Measurements from ENCODE around the gene CFHR5.
"Not testable (repeated sequence)": the region's sequence is repeated elsewhere in the genome, so short reads cannot be mapped to it uniquely, and the experiment has no call there.

Gene CFHR5

GRCh38 chr1:196977278-196977677 lies at the start of gene CFHR5:
Gene CFHR5, plus strand, starts transcription at chr1:196977556. Its CDS starts 109 bp downstream, at chr1:196977665.
- peak in 1 of 2 experiments; percentile 34 for DNase-seq

DNA sequence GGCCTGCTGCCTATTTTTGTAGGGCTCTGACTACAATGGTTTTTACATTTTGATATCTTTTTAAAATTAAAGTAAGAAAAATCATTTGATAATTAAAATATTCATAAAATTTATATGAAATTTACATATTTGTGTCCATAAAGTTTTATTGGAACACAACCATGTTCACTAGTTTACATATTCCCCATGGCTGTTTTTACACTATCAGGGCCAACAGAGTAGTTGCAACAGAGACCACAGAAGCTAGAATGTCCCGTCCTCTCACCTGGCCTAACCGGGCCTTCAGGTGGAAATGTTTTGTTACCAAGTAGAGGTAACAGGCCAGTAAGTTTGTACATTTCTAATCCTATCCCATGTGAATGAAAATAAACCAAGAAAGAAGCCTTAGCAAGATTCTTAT lies 44.5 kb upstream of the CFHR5 start:
- DNase-seq = not testable (repeated sequence)

DNA sequence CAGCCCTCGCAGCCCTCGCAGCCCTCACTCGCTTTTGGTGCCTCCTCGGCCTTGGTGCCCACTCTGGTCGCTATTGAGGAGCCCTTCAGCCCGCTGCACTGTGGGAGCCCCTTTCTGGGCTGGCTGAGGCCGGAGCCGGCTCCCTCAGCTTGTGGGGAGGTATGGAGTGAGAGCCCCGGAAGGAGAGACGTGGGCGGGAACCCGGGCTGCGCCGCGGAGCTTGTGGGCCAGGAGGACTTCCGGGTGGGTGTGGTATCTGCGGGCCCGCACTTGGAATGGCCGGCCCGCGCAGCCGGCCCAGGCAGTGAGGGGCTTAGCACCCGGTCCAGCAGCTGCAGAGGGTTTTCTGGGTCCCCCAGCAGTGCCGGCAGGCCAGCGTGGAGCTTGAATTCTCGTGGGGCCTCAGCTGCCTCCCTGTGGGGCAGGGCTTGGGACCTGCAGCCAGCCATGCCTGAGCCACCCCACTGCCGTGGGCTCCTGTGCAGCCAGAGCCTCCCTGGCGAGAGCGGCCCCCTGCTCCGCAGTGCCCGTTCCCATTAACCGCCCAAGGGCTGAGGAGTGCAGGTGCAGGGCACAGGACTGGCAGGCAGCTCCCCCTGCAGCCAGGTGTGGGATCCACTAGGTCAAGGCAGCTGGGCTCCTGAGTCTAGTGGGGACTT lies 43.7 kb upstream of the CFHR5 start:
- DNase-seq = no peak

GRCh38 chr1:196941474-196941873 lies 35.9 kb upstream of the CFHR5 start:
- not testable (repeated sequence) for DNase-seq

GRCh38 chr1:196943568-196943967 lies 33.8 kb upstream of the CFHR5 start, which contains the start of gene CFHR2:
Gene CFHR2, plus strand, starts transcription at chr1:196943738. Its CDS starts 143 bp downstream, at chr1:196943881.
- not testable (repeated sequence) for DNase-seq

DNA sequence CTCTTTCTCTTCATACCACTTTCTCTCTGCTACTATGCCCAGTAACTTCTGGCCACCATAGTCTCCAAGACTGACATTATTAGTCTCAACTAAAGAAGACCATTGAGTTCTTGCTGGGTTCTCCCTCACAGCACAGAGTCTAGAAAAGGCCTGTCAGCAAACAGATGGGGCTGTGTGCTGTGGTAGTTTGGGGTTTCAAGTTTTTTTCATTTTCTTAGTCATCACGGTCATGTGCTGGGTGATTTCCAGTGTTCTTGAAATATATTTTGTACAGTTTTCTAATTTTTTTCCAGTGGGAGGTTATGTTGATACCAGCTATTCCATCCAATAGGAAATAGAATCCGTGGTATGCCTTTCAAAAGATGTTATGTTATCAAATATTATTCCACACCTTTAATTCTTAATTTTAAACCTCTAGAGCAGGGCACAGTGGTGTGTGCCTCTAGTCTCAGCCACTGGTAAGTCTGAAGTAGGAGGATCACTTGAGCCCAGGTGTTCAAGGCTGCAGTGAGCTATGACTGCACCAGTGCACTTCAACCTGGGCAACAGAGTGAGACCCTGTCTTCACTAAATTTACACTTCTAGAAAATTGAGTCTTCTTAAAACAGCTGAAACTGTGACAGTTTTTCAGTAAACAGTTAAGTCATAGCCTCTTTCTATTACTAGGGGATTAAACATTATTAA lies 25.5 kb upstream of the CFHR5 start:
- no peak for DNase-seq

DNA sequence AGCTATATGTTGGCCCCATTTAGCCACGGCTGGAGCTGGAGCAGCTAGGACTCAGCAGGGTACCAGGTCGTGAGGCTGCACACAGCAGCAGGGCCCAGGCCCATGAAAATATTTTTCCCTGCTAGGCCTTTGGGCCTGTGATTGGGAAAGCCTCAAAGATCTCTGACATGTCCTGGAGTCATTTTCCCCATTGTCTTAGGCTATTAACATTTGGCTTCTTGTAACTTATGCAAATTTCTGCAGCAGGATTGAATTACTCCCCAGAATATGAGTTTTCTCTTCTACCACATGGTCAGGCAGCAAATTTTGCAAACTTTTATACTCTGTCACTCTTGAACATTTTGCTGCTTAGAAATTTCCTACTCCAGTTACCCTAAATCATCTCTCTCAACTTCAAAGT lies 22.6 kb upstream of the CFHR5 start:
- DNase-seq = no peak

GRCh38 chr1:196955926-196956325 lies 21.4 kb upstream of the CFHR5 start:
- no peak for DNase-seq

GRCh38 chr1:196960854-196961253 lies 16.5 kb upstream of the CFHR5 start:
- DNase-seq = no peak

DNA sequence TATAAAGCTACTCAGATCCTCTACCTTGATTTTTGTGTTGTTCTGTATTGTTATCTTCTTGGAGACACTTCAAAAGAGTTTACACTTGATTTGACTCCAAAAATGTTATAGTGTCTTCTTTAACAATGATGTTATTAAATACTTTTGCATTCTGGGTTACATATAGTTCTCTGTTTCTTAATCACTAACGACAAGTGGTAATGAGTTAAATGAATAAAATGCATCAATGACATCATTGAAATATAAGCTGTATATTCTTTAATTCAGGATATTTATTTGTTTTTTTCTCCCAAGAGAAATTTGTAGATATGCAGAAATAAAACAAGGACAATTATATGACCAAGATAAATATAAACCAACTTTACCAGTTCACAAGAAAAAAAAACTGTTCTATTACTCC lies 7.2 kb upstream of the CFHR5 start:
- no peak for DNase-seq

DNA sequence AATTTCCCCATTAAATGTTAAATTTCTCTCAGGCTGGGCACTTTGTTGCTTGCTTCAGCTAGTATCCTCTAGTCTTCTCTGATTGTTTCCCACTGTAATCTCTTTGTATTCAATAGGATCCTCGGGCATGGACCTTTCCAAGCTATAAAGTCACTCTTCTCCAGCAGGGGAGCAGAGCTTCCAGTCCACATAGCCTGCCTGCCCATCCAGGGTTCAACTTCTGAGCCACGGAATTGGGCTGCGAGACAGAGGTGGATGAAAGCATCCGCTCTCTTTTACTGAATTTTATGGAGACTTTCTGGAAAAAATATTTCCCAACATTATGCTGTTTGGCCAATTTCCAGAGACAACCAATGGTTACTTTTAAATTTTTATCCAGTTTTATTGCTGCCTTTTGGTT lies 1.1 kb upstream of the CFHR5 start:
- DNase-seq = no peak

DNA sequence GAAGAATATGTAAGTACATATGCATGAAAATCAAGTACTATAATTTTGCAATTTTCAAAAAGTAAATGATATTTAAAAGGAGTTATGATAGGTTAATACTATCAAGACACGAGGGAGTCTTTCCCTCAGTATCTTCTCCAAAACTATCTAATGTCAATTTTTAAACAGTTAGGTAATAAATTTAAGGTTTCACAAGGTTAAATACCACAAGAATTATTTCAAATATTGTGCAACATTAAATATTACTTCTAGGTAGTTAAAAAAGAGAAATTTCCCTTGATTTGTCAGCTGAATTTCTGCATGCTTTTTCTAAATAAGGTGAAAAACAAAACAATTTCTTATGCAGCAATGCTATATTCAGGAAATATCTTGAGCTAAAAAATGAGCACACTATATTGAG lies 3.5 kb downstream of the CFHR5 start:
- DNase-seq = no peak

DNA sequence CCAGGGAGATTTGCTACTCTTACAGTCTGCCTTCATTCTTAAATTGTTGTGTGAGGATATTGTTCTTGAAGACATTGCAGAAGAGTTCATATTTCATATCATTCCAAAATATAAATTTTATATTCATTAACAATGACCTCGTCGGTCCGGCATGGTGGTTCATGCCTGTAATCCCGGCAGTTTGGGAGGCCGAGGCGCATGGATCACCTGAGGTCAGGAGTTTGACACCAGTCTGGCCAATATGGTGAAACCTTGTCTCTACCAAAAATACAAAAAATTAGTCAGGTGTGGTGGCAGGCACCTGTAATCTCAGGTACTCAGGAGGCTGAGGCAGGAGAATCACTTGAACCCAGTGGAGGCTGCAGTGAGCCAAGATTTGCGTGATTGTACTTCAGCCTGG lies 4.9 kb downstream of the CFHR5 start:
- DNase-seq = not testable (repeated sequence)

GRCh38 chr1:196991919-196992651 lies 14.7 kb downstream of the CFHR5 start:
- peak; percentile 52 to 78 for DNase-seq

- no peak for DNase-seq
Measured at GRCh38 chr1:196993916-196994315, 16.6 kb downstream of the CFHR5 start.

- no peak for DNase-seq
Measured at GRCh38 chr1:196997423-196997822, 20.1 kb downstream of the CFHR5 start.

- no peak for DNase-seq
Measured at GRCh38 chr1:197001828-197002227, 24.5 kb downstream of the CFHR5 start.

GRCh38 chr1:197003132-197003531 lies 25.8 kb downstream of the CFHR5 start:
- no peak for DNase-seq

GRCh38 chr1:197008861-197009260 lies 31.5 kb downstream of the CFHR5 start:
- no peak for DNase-seq

GRCh38 chr1:197011614-197012013 lies 34.3 kb downstream of the CFHR5 start:
- DNase-seq = no peak

DNA sequence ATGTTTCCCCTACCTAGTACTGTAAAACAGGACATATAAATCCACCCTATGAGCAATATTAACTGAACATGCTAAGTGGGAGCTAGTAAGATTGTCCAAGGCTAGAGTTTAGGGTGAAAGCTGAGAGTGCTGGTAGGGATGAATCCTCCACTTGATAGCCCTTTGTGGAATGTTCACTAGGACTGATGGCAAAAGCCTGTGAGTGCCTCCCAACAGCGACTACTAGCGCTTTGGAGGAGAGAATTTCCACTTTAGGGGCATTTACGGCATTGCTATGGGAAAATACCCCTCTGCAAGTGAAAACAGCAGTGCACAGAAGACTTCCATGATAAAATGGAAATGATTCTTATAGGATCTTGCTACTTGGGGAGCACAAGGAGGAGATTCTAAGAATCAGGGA lies 35.9 kb downstream of the CFHR5 start:
- no peak for DNase-seq

GRCh38 chr1:197016751-197017150 lies 39.4 kb downstream of the CFHR5 start:
- no peak for DNase-seq

- no peak for DNase-seq
Measured at GRCh38 chr1:197017558-197018146, 40.3 kb downstream of the CFHR5 start.
